ENCODE measurements around the gene BMPER. TPM values are rescaled to one million over a fixed set of nuclear protein-coding genes. Genes with fewer than 3 reads are reported as not detected.

Gene BMPER
- total RNA-seq = not detected

DNA sequence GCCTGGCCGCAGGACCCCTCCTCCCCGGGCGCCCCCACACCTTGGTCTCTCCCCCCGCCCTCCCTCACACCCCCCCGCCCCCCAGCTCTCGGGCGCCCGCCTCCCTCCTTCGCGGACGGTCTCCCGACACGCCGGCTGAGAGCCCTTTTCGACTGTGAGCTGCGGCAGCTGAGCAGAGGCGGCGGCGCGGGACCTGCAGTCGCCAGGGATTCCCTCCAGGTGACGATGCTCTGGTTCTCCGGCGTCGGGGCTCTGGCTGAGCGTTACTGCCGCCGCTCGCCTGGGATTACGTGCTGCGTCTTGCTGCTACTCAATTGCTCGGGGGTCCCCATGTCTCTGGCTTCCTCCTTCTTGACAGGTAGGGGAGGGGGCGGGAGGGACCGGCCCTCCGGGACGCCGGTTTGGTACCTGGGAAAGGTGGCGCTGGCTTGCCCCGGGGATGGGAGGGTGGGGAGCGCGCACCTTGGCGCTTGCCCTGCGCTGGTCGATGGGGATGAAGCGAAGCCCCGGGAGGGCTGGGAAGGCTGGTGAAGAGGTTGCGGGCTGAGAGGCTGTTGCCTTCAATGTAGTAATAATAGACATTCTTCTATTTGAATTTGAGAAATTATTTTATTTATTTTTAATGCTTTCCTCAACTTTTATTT, at the start of gene BMPER:
BMPER (plus strand) TSS at position 151 of the 644 bp plus-strand sequence; CDS start at position 226, 75 bp downstream.
- CTCF ChIA-PET = interaction anchor here (2.3 to 2.4 kb wide), 2 partner anchors 10 to 27 kb away, joined by 8 to 11 read pairs; no protein-coding TSS in a partner anchor

GRCh38 chr7:33861947-33862346, 43.4 kb upstream of the BMPER start:
- no peak for DNase-seq
- CTCF ChIA-PET = interaction anchor here (1.5 kb wide), 1 partner anchor 34 kb away, joined by 5 read pairs; no protein-coding TSS in a partner anchor
- Mint-ChIP-seq H3K27ac (no peak overlapping the region), H3K4me1 (ENCODE audit: low read depth) (no peaks in the 10 kb centered on the region), H3K27me3 (ENCODE audit: low read depth) (peaks cover 10% of the 10 kb centered on the region), H3K36me3 (ENCODE audit: low read depth) (no peaks in the 10 kb centered on the region), H3K4me3 (no peak overlapping the region), H3K9me3 (no peaks in the 10 kb centered on the region)
- intact Hi-C loops (cut with micrococcal nuclease) = no loop called here

More for the DNA sequence above, at the start of gene BMPER:
- Mint-ChIP-seq H3K27ac (no peak within 1 kb of the TSS), H3K27me3 (ENCODE audit: low read depth) (peaks cover 57% of the 10 kb centered on the region), H3K9me3 (no peaks in the 10 kb centered on the region), H3K4me3 (peak within 1 kb of the TSS; percentile 70), H3K36me3 (ENCODE audit: low read depth) (no peaks in the 10 kb centered on the region), H3K4me1 (ENCODE audit: low read depth) (peaks cover 6% of the 10 kb centered on the region)
- peak; percentile 43 for DNase-seq
- intact Hi-C loops (cut with micrococcal nuclease) = no loop called here

DNA sequence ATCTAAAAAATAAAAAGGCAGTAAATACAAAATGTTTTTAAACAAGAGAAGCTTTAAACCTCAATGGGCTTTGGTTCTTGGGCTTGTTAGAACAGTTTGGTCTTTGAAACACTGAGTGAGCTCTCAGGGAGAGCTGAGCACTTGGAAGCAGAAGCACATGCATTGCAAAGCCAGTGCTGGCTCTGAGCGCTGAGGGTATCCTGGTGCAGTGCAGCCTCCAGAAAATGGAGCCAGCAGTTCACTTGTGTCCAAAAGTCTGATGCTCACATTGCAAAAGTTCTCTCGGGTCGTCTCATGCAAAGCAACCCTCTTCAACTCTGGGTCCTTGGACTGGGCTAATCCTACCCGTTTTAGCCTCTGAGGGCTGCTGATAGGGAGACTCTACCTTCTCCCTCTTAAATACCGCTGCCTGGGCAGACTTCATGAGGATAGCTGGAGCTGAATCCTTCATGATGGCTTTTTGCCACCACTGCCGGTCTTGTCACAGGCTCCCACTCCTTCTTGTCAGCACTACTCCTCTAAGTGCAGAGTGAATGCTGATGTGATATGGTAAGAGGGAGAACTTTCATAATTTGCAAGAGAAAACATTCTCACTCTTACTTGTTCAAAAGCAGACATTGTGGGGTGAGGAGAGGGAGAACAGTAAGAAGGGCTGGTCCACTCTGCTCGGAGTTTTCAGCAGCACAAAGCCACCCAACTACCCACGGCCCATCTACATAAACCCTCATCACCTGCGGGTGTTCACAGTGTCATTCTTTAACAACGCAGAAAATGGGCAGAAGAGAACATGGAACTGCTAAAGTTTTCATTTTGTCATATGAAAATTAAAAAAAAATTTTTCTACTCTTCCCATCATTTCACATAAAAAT, 42.2 kb upstream of the BMPER start:
- Mint-ChIP-seq H3K36me3 (ENCODE audit: low read depth) (no peaks in the 10 kb centered on the region), H3K27me3 (ENCODE audit: low read depth) (peaks cover 3% of the 10 kb centered on the region), H3K27ac (no peak overlapping the region), H3K4me3 (no peak overlapping the region), H3K9me3 (no peaks in the 10 kb centered on the region), H3K4me1 (ENCODE audit: low read depth) (no peaks in the 10 kb centered on the region)
- intact Hi-C loops (cut with micrococcal nuclease) = no loop called here
- CTCF ChIA-PET = interaction anchor here (1.5 kb wide), 1 partner anchor 33 kb away, joined by 5 read pairs; no protein-coding TSS in a partner anchor
- DNase-seq = no peak

DNA sequence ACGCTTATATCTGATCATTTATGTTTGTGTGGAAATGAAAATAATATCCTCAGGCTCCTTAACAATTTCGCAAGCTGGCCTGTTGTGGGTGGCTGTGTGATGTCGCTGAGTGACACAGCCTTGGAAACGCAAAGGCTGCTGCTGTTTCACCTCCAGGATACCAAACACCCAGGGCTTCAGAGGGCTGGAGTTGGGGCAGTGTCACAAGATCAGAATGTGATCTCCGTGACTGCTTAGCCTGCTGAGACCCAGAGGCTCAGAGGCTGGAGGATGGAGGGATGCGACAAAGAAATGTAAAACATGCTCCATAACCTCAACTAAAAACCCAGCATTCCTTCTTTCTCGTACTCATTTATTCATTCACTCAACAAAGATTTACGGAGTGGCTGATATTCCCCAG, 37.2 kb upstream of the BMPER start:
- H3K4me3 Mint-ChIP-seq = no peak overlapping the region
- CTCF ChIA-PET = no interaction called here

DNA sequence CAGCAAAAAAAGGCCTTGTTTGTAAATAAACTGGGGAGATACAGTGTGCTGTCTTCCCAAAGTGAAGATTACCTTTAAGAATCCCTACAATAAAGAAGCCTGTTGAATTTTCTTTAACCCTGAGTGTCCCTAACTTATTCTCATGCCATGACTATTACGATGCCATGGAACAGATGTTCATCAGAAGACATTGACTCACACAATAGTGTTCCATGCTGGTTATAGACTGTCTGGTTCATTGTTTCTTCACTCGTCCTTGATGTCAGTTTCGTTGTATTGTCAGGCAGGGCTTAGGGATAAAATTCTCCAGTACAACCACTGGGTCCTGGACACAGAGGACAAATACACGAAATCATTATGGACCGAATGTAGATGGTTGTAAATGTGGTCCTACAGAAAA, 36.2 kb upstream of the BMPER start:
- no peaks in the 10 kb centered on the region for H3K9me3 Mint-ChIP-seq
- no peak overlapping the region for H3K4me3 Mint-ChIP-seq
- CTCF ChIA-PET = no interaction called here
- intact Hi-C loops (cut with micrococcal nuclease) = no loop called here
- H3K36me3 Mint-ChIP-seq (ENCODE audit: low read depth) = no peaks in the 10 kb centered on the region
- no peaks in the 10 kb centered on the region for H3K4me1 Mint-ChIP-seq (ENCODE audit: low read depth)
- H3K27me3 Mint-ChIP-seq (ENCODE audit: low read depth) = peaks cover 7% of the 10 kb centered on the region
- no peak overlapping the region for H3K27ac Mint-ChIP-seq
- DNase-seq = no peak

More for the DNA sequence above, 37.2 kb upstream of the BMPER start:
- H3K36me3 Mint-ChIP-seq (ENCODE audit: low read depth) = no peaks in the 10 kb centered on the region
- H3K9me3 Mint-ChIP-seq = no peaks in the 10 kb centered on the region
- H3K27ac Mint-ChIP-seq = no peak overlapping the region
- intact Hi-C loops (cut with micrococcal nuclease) = no loop called here
- no peak for DNase-seq
- peaks cover 7% of the 10 kb centered on the region for H3K27me3 Mint-ChIP-seq (ENCODE audit: low read depth)
- no peaks in the 10 kb centered on the region for H3K4me1 Mint-ChIP-seq (ENCODE audit: low read depth)

- no peak for DNase-seq
- Mint-ChIP-seq H3K4me1 (ENCODE audit: low read depth) (no peaks in the 10 kb centered on the region), H3K27me3 (ENCODE audit: low read depth) (peaks cover 7% of the 10 kb centered on the region), H3K9me3 (no peaks in the 10 kb centered on the region), H3K36me3 (ENCODE audit: low read depth) (no peaks in the 10 kb centered on the region), H3K4me3 (no peak overlapping the region), H3K27ac (no peak overlapping the region)
- CTCF ChIA-PET = interaction anchor here (0.6 to 1.2 kb wide), 2 partner anchors 23 to 615 kb away, joined by 3 to 8 read pairs; no protein-coding TSS in a partner anchor
- intact Hi-C loops (cut with micrococcal nuclease) = no loop called here
Measured at GRCh38 chr7:33870120-33870519, 35.2 kb upstream of the BMPER start.

- intact Hi-C loops (cut with micrococcal nuclease) = no loop called here
- CTCF ChIA-PET = interaction anchor here (0.6 to 1.6 kb wide), 2 partner anchors 15 to 629 kb away, joined by 3 to 4 read pairs; no protein-coding TSS in a partner anchor
- H3K4me1 Mint-ChIP-seq (ENCODE audit: low read depth) = no peaks in the 10 kb centered on the region
Measured at GRCh38 chr7:33872870-33873269, 32.5 kb upstream of the BMPER start.

DNA sequence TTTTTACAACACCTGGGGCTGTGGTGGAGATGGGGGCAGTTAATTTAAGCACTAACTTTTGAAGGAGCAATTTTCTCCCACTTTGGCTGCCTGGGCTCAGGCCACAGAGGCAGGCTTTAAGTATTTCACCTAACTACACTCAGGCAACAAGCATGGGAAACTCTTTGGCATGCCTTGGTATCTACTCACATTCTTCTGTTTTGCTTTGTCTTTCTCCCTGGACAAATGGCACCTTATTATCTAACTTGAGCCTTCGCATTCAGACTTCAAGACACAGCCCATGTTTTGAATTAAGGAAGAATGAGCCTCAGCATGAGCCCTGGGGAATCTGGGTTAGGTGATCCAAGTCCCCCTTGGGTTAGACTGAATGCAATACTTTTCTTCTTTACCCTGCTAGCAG, 31.8 kb upstream of the BMPER start:
- Mint-ChIP-seq H3K27ac (no peak overlapping the region), H3K4me1 (ENCODE audit: low read depth) (no peaks in the 10 kb centered on the region), H3K4me3 (no peak overlapping the region), H3K27me3 (ENCODE audit: low read depth) (peaks cover 7% of the 10 kb centered on the region), H3K36me3 (ENCODE audit: low read depth) (no peaks in the 10 kb centered on the region), H3K9me3 (no peaks in the 10 kb centered on the region)
- no peak for DNase-seq
- CTCF ChIA-PET = interaction anchor here (0.6 to 1.6 kb wide), 2 partner anchors 14 to 630 kb away, joined by 3 to 4 read pairs; no protein-coding TSS in a partner anchor
- intact Hi-C loops (cut with micrococcal nuclease) = no loop called here

More at GRCh38 chr7:33872870-33873269, 32.5 kb upstream of the BMPER start:
- DNase-seq = no peak
- Mint-ChIP-seq H3K36me3 (ENCODE audit: low read depth) (no peaks in the 10 kb centered on the region), H3K27me3 (ENCODE audit: low read depth) (peaks cover 7% of the 10 kb centered on the region), H3K9me3 (no peaks in the 10 kb centered on the region), H3K4me3 (no peak overlapping the region), H3K27ac (no peak overlapping the region)

DNA sequence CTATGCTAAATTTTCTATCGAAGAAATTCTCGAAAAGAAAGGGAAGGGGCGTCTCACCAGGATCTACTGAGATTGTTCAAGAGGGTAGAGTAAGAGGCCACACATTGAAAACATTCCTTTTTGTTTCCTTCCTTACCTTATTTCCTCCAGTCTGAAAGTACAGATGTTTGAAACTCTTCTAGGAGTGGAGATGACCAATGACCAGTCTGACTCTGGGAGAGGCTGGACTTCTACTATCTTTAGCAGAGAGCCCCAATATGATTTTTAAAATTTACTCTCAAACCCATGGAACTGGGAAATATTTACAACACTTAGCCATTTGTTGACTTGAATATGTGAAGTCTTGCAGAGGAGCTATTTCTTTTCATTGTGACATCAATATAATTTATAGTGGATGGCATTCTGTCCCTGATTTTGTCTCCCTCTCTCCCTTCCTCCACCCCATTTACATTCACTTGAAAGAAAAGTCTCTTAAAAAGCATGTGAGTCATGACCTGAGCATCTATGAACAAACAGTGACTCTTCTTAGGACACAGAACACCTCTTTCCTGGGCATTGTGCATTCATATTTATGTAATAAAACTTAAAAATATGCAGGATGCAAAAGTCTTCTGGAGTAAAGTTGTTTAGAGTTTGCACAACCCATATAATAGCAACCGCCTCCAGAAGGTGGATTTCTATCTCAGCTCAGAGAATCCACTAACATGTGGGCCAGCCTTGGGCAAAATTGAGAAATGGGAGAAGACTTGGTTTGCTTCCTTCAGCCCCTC, 31.2 kb upstream of the BMPER start:
- Mint-ChIP-seq H3K27ac (no peak overlapping the region), H3K4me3 (no peak overlapping the region), H3K9me3 (no peaks in the 10 kb centered on the region), H3K27me3 (ENCODE audit: low read depth) (peaks cover 7% of the 10 kb centered on the region), H3K4me1 (ENCODE audit: low read depth) (no peaks in the 10 kb centered on the region), H3K36me3 (ENCODE audit: low read depth) (no peaks in the 10 kb centered on the region)
- DNase-seq = no peak
- intact Hi-C loops (cut with micrococcal nuclease) = no loop called here
- CTCF ChIA-PET = interaction anchor here (1.6 kb wide), 1 partner anchor 14 kb away, joined by 4 read pairs; no protein-coding TSS in a partner anchor

DNA sequence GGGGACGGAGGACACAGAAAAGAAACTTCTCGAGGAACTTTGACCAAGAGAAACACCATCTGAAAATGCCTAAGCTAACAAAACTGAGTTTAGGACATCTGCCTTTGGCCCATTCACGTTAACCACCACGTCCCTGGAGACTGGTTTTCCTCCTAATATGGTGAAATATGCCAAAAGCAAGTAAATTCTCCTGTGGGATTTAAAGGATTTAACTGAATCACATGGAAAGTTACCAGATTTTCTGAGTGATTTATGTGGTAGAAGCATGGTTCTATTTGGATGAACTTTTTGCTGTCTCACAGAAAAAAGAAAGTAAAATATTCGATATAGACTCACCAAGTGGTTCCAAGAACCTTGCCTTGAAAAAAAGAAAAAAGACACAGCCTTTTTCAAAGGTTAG, 30.4 kb upstream of the BMPER start:
- peaks cover 9% of the 10 kb centered on the region for H3K27me3 Mint-ChIP-seq (ENCODE audit: low read depth)
- no peak overlapping the region for H3K27ac Mint-ChIP-seq
- H3K36me3 Mint-ChIP-seq (ENCODE audit: low read depth) = no peaks in the 10 kb centered on the region
- CTCF ChIA-PET = no interaction called here
- no peaks in the 10 kb centered on the region for H3K9me3 Mint-ChIP-seq
- no peak overlapping the region for H3K4me3 Mint-ChIP-seq
- no peak for DNase-seq
- H3K4me1 Mint-ChIP-seq (ENCODE audit: low read depth) = no peaks in the 10 kb centered on the region
- intact Hi-C loops (cut with micrococcal nuclease) = no loop called here

GRCh38 chr7:33876596-33877274, 28.6 kb upstream of the BMPER start:
- no peaks in the 10 kb centered on the region for H3K9me3 Mint-ChIP-seq
- H3K4me1 Mint-ChIP-seq (ENCODE audit: low read depth) = no peaks in the 10 kb centered on the region
- H3K36me3 Mint-ChIP-seq (ENCODE audit: low read depth) = no peaks in the 10 kb centered on the region
- intact Hi-C loops (cut with micrococcal nuclease) = no loop called here
- DNase-seq = no peak
- no peak overlapping the region for H3K4me3 Mint-ChIP-seq
- peaks cover 9% of the 10 kb centered on the region for H3K27me3 Mint-ChIP-seq (ENCODE audit: low read depth)
- CTCF ChIA-PET = no interaction called here
- no peak overlapping the region for H3K27ac Mint-ChIP-seq

Data from activated naive CD4-positive, alpha-beta T cell treated with anti-CD3 and anti-CD28 coated beads for 36 hours (primary cell).